Stimulated activated CD4-positive, alpha-beta T cell treated with anti-CD3 and anti-CD28 coated beads, Interleukin-1b, Interleukin-23, amount 100 ng/mL, for 48 hours (primary cell): ENCODE results near the gene BCL3.

Experiments used
- DNase-seq: peaks from one replicate; pipeline ENCODE4 v3.0.0-alpha.2; 2020

The BCL3 gene

GRCh38 chr19:44722131-44723121 is 26.1 kb upstream of the BCL3 start:
- DNase-seq: no peak

- DNase-seq: no peak
These were observed 25.1 kb upstream of the BCL3 start for GRCh38 chr19:44723299-44723951.

DNA sequence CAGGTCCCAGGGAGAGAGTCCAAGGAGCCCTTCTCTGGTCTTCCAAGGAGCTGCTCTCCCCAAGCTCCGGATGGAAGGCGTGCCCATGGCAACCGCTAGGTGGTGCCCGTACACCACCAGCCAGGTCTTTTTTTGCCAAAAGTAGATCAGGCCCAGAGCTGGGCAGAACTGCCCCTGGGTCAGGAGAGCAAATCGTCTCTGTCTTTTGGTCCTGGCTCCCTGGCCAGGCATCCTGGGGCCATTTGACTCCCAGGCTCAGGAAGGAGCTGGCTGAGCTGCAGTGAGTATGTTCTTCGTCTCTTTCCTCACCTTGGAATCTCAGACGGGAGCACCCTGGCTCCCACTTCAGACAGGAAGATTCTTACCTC is 24.6 kb upstream of the BCL3 start:
- peak; percentile 76 for DNase-seq

- no peak for DNase-seq
These were observed 23.3 kb upstream of the BCL3 start for GRCh38 chr19:44725251-44725650.

DNA sequence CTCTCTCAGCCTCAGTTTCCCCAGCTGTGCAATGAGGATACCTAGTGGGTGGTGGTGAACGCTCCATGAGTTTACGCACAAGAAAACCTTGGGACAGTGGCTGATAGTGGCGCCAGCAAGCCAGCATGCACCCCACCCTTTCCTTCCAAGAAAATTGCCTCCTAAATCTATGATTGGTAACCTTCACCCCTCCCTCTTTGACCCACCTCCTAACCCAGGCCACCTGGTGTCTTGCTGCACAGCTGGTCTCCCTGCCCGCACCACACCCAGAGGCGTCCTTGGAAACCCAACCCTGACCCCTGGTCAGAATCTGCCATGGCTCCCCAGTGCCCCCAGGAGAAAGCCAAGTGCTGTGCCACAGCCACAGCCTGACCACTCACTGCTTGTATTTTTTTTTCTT is 22.8 kb upstream of the BCL3 start:
- DNase-seq: no peak

DNA sequence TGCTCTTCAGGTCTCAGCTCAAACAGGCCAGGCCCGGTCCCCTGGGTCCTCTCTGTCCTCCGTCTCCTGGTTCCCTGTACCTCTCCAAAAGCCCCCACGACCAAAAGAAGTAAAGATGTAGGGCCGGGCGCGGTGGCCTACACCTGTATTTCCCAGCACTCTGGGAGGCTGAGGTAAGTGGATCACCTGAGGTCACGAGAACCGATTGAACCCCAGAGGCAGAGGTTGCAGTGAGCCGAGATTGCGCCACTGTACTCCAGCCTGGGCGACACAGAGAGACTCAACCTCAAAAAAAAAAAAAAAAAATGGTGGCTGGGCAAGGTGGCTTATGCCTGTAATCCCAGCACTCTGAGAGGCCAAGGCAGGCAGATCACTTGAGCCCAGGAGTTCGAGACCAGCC is 22.0 kb upstream of the BCL3 start:
- no peak for DNase-seq

- DNase-seq: no peak
These were observed 20.3 kb upstream of the BCL3 start for GRCh38 chr19:44728178-44728577.

GRCh38 chr19:44729516-44730033 is 18.9 kb upstream of the BCL3 start:
- DNase-seq: no peak

- DNase-seq: no peak
These were observed 17.4 kb upstream of the BCL3 start for GRCh38 chr19:44731081-44731480.

GRCh38 chr19:44731622-44732021 is 16.9 kb upstream of the BCL3 start:
- no peak for DNase-seq

DNA sequence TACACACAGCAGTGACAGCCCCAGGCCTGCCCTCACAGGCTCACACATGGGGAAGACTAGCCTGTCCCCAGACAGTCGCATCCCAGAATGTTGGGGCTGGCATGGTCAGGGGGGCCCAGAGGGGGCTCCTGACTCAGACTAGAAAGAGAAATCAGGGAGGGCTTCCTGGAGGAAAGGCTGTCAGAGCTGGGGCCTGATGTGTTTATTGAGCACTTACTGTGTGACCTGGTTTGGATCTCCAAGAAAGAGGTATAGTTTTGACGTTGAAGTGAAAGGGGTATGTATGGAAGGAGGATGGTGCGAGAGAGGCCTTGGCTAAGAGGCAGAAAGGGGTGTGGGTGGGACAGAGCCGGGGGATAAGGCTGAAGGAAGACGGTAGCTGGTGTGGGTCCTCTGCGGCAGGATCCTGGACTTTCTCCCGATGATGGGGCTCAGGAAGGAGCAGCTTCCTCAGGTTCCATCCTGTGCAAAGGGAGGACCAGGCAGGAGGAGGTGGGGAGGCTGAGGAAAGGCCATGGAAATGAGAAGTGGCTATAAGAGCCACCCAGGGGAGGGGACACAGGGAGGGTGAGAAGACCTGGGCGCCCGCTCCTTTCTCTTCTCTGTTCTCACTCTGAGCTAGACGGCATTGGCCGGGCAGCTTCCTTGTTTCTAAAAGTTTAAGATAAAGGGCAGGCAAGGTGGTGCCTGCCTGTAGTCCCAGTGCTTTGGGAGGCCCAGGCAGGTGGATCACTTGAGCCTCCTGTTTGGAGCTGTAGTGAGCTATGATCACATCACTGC is 16.1 kb upstream of the BCL3 start:
- no peak for DNase-seq

DNA sequence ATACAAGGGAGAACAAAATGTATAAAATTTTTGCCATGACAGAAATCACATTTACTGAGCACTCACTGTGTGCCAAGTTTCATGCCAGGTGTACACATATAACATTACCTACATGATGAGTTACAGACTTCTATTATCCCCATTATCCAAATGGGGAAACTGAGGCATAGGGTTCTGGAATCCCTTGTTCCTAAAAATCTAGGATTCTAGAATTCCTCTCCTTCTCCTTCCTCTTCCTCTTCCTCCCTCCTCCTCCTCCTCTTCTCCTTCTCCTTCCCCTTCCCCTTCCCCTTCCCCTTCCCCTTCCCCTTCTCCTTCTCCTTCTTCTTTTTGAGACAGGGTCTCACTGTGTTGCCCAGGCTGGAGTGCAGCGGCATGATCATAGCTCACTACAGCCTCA is 14.2 kb upstream of the BCL3 start:
- DNase-seq: no peak

GRCh38 chr19:44735011-44735410 is 13.5 kb upstream of the BCL3 start:
- DNase-seq: no peak

DNA sequence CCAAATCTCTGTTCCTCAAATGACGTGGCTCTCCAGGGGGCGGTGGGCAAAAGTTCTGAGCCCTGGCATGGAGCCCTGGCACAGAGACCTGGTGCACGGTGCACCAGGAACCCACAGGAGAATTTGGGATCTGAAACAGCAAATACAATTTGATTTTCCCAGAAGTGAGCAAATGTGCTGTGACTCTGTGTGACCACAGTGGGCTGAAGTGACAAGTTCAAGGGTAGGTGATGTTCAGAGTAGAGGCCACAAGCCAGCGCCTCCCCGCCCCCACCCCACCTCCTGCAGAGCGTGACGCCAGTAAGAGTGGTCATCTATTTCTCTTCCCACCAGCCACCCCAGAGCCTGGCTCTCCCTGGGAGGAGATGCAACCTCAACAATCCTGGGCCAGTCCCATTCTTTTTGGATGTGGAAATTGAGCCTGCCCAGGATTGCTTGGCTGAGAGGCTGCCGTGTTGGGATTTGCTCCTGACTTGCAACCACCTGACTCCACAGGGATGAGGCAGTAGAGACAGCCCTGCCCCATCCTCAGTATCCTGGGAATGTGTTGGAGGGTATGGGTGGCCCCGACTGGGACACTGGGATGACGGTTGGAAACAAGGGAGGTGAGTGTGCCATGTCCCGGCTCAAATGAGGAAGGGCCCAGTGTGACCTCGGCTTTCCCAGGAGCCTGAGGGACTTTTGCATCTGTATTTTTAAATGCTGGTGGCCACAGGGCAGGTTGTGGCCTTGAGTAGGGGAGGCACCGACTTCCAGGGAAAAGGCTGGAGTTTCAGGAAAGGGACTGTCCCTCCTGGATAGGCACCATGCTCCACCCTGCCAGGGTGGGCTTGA is 11.1 kb upstream of the BCL3 start:
- no peak for DNase-seq

GRCh38 chr19:44738136-44738535 is 10.4 kb upstream of the BCL3 start:
- DNase-seq: no peak

DNA sequence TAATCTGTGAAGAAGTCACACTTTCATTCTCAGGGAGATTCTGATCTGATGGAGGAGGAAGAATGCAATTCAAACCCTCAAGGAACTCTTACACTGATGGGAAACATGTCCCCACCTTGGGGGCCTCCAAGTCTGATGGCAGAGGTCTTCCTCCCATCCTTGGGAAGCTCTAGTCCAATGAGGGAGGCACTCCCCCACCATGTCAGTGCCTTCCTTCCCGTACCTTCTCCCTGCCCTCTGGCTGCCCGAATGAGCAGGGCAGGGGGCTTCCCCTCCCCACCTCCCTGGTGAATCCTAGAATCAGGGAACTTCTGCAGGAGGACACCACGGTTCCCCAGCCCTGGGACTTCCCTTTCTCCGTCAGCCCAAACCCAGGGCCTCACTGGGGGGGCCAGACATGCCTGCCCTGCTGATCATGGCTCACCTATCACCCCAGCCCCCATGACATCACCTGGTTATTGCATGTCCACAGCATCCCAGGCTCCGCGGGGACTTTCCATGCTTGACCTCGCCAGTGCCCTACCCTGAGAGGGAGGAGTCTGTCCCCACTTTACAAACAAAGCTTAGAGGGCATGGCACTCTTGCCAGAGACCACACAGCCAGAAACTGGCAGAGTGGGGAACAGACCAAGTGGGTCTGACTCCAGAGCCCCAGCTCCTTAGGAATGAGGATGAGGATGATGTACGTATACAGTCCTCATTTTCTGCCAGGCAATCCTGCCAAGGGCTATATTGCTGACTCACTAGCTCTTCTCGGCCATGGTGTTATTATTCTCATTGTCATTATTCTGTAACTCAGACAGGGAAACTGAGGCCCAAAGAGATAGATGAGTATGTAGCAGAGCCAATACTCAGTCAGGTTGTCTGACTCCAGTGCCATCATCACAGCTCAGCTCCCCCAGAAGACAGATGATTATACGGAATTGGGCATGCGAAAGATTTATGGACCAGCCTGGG is 9.6 kb upstream of the BCL3 start:
- no peak for DNase-seq

DNA sequence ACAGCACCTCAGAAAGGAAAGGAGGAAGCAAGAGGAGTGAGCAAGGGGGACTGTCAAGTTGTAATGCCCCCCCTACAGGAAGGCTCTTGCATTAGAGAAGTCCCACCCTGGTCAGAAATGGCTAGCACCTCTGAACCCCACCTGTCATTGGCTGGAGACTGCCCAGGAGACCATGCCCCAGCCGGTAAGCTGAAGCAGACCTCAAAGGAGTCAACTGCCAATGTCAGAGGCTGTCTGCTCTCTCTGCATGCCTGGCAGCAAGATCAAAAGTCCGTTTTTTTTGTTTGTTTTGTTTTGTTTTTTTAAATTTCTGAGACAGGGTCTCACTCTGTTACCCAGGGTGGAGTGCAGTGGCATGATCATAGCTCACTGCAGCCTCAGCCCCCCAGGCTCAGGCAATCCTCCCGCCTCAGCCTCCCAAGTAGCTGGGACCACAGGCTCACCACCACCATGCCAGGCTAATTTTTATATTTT is 8.1 kb upstream of the BCL3 start:
- no peak for DNase-seq

DNA sequence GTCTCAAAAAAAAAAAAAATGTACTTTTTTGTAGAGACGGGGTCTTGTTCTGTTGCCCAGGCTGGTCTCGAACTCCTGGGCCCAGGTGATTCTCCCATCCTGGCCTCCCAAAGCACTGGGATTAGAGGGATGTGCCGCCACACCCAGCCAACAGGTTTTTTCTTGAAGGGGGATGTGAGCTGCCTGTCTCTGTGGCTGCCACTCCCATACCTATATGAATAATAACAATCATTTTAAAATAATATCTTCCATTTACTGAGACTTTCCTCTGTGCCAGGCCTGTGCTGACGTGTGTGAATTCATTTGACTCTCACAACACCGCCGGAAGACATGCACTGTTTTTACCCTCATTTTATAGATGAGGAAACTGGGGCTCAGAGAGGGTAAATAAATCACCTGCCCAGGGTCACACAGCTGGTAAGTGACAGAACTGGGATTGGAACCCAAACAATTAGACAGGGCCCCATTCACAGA is 7.2 kb upstream of the BCL3 start:
- DNase-seq: no peak

GRCh38 chr19:44741841-44742329 is 6.6 kb upstream of the BCL3 start:
- DNase-seq: peak; percentile 46

DNA sequence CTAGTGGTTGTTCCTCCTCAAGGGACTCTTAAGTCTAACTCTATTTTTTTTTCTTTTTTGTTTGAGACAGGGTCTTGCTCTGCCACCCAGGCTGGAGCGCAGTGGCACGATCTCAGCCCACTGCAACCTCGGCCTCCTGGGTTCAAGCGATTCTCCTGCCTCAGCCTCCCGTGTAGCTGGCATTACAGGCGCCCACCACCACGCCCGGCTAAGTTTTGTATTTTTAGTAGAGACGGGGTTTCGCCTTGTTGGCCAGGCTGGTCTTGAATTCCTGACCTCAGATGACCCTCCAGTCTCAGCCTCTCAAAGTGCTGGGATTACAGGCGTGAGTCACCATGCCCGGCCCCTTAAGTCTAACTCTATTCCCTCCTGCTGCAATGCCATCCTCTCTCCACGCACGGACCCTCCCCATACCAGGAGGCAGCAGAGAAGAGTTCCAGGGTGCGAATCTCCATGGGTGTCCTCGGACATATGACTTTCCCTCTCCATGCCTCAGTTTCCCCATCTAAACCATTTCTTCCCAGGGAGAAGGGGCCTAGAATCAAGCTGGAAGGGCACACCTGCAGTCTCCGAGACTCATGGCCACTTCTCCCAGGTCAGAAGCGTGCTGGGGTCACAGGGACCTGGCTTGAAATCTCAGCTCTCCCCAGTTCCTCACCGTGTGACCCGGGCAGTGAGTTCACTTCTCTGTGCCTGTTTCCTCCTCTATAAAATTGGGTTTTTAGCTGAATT is 6.0 kb upstream of the BCL3 start:
- no peak for DNase-seq
